HG03139 (cell line): ENCODE data around the gene SH2B2.

Experiments
- ATAC-seq: cut with Tn5 transposase; IDR thresholded peaks from one replicate; pipeline ENCODE4 v1.9.1; 2021; ENCODE audit not compliant: unreplicated experiment

The SH2B2 gene

DNA sequence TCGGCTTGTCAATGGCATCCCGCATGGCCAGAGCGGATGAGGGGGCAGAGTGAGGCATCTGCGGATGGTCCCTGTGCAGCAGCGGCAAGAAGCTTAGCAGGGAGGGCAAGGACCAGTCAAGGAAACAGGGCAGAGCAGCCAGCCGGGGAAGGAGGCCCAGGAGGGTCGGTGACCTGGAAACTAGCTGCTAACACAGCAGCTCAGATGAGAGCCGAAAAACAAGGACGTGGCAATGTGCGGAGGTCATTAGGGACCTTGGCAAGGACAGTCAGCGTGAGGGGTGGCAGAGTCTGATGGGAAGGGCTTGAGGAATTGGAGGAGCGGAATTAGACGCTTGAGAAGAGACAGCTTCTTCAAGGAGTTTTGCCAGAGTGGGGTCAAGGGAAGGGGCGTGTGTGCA is 20.1 kb upstream of the SH2B2 start:
- no peak for ATAC-seq

DNA sequence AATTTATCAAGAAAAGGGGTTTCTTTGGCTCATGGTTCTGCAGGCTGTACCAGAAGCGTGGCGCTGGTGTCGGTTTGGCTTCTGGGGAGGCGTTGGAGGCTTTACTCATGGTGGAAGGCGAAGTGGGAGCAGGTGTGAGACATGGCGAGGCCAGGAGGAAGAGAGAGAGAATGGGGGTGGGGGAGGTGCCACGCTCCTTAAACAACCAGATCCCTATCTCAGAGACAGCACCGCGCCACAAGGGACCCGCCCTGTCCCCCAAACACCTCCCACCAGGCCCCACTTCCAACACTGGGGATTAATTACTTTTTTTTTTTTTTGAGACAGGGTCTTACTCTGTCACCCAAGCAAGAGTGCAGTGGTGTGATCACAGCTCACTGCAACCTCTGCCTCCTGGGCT is 18.0 kb upstream of the SH2B2 start:
- no peak for ATAC-seq

DNA sequence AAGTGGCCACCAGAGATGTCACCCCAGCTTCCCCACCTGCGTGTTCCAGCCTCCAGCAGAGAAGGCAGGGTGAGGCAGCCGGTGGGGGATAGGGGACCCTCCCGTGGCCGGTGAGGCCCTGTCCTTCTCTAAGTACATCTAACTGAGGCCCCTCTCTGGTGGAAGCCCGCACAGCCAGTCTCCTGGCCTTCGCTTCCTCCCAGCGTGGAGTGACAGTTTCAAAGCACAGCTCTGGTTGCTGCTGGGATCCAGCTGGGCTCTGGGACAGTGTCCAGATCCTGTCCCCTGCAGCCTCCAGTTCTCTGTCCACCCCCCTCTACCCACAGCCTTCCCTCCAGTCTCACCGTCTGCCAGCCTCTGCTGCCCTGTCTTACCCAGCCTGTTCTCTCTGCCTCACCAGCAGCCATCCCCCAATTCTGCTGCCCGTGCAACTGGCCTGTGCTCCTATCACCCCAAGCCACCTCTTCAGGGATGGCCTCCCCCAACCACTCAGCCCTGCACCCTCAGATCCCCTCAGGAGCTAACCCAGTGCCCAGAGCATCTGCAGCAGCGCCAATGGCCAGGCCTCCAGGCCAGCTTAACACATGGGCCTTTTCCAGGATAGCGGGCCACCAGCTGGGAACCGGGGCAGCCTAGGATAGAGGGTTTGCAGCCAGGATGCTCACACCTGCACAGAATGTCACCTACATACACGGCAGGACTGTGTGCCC is 16.3 kb upstream of the SH2B2 start:
- no peak for ATAC-seq

DNA sequence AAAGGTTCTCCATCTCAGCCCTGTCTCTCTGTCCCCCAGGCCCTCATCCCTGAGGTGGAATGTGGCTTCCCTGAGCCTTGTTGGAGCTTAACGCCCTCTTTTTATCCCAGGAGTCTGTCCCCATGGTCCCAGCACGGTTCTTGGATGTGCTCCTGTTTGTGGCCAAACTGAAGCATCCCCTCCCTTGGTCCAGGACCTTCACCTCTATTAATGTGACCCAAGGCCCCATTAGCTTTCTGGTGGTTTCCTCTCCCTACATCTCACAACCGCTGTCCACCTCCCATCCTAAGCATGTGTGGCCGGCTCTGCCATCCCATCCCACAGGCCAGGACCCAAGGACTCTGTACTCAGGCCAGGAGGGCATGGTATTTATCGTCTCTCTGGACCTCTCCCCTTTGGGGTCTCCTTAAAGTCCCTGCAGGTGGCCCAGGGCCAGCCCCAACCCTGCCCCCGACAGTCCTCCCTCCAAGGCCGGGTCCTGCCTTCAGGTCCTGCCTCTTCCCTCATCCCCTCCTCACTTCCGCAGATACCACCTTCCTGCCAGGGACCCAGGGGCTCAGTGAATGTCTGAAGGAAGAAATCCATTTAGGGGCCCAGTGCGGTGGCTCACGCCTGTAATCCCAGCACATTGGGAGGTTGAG is 15.4 kb upstream of the SH2B2 start:
- ATAC-seq = no peak

DNA sequence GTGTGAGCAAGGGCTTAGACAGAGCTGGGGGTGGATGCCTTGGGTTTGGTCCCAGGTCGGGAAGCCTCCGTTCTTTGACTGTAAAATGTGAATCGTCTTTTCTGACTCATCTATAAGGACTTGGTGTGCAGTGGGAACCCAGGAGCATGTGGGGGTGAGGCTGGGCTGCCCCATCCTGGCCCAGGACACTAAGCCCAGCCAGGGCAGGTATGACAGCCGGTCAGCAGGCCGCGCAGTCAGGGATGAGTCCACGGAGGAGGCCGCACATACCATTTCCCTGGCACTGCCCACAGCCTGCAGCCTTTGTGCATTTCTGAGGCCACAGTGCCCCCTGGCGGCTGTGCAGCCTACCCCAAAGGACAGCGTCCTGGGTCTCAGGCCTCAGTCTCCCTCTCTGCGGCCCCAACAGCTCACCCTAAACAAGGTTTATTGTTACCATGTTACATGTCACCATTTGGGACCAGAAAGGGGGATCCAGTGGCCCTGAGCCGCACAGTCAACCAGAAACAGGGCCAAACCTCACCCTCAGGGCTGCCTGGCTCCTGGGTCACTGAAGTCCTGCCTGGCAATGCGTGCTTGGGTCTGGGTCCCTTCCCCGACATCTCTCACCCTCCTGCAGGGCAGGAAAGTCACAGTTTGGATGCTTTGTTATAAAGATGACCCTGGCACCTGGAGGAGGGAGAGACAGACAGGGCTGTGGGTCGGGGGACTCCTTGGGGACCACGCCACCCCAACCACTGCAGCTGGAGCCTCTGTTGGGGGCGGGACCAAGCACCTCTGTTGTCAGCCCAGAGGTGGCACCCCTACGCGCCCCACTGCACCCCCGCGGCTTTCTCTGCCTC is 14.4 kb upstream of the SH2B2 start:
- no peak for ATAC-seq

DNA sequence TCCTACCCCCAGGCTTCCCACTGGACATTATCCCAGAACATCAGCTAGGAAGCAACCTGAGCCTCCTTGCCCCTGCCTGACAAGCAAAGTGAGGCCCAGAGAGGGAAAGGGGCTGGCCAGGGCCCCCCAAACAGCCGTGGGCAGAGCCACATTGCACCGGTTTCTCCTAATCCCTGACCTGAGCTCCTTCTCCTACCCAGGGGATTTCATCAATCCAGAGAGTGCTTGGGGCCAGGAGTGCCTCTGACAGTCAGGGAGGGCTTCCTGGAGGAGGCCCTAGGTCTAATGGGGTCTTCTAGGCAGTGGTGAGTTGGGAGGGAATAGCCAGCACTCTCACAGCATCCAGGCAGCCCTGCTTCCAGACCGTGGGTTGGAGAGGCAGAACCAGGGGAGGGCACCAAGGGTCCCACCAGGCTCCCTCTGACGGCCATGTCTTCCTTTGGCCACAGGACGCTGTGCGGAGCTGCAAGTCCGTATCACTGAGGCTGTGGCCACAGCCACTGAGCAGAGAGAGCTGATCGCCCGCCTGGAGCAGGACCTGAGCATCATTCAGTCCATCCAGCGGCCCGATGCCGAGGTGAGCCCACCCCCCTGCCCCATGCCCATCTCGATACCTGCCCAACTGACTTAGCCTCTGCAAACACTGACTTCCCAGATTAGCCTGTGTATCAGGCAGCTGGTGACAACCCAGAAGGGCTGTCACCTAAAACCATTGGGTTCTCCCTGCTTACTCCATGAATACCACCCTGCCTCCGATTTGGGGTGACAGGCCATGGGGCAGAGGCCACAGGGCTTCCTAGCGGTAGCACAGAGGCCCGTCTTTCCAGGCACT is 13.5 kb upstream of the SH2B2 start:
- no peak for ATAC-seq

DNA sequence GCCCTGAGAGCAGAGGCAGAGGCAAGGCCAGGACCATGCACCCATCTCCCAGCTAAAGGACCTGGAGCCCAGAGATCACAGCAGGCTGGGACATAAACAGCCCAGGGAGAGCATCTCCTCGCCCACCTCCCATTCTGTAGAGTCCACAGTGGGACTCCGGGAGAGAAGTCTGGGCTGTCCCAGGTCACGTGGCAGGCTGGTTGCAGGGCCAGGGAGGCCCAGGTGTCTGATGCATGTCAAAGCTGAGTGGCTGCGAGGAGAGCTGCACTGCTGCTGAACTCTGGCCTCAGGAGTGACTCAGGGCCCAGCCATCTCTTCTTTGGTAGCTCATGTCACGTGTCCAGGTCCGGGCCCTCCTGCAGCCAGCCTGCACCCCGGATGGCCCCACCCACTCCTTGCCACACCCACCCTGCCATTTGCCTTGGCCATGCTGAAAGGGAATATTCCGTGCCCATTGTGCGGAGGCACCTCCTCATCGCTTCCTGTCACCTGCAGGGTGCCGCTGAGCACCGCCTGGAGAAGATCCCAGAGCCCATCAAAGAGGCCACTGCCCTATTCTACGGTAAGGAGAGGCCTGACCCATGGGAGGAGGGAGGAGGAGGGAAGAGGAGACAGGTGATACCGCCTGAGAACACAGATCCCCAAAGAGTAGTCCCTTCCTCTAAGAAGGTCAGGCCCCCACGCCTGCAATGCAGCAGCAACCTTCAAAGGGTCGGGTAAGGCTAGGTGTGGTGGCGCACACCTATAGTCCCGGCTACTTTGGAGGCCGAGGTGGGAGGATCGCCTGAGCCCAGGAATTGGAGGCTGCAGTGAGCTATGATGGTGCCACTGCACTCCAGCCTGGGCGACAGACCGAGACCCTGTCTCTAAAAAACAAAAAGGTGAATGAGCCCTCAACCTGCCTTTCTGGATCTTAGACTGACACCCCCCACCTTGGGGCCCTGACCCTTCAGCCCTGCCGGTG is 12.6 kb upstream of the SH2B2 start:
- ATAC-seq = no peak

DNA sequence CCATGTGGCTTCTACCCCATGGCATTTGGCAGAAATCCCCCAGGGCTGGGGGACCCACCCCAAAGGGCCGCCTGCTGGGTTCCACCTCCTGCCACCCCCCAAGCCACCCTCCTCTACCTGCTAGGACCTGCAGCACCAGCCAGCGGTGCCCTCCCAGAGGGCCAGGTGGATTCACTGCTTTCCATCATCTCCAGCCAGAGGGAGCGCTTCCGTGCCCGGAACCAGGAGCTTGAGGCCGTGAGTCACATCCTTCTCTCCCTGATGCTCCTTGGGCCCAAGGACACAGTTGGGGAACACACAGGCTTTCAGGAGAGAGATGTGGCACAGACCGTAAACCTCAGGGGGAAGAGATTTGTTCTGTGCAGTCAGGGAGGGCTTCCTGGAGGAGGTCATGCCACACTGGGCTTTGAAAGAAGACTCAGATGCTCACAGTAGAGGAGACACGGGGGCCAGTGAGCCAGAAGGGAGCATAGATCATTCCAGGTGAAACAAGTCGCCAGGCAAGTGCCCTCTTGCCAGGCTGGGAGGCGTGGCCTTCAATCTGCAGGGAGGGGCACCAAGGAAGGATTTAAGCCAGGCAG is 11.5 kb upstream of the SH2B2 start:
- no peak for ATAC-seq

DNA sequence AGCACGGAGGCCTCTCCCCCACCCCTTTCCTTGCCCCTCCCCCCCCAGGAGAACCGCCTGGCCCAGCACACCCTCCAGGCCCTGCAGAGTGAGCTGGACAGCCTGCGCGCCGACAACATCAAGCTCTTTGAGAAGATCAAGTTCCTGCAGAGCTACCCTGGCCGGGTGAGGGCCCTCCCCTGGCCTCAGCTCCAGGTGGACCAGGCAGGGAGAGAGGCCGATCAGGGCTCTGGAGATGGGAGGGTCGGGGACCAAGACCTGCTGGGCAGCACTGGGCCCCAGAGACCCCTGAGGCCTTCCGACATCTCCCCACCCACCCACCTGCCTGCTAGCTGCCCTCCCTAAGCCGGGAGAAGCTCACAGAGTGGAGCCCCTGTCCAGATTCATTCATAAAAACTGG is 8.8 kb upstream of the SH2B2 start:
- ATAC-seq = no peak

DNA sequence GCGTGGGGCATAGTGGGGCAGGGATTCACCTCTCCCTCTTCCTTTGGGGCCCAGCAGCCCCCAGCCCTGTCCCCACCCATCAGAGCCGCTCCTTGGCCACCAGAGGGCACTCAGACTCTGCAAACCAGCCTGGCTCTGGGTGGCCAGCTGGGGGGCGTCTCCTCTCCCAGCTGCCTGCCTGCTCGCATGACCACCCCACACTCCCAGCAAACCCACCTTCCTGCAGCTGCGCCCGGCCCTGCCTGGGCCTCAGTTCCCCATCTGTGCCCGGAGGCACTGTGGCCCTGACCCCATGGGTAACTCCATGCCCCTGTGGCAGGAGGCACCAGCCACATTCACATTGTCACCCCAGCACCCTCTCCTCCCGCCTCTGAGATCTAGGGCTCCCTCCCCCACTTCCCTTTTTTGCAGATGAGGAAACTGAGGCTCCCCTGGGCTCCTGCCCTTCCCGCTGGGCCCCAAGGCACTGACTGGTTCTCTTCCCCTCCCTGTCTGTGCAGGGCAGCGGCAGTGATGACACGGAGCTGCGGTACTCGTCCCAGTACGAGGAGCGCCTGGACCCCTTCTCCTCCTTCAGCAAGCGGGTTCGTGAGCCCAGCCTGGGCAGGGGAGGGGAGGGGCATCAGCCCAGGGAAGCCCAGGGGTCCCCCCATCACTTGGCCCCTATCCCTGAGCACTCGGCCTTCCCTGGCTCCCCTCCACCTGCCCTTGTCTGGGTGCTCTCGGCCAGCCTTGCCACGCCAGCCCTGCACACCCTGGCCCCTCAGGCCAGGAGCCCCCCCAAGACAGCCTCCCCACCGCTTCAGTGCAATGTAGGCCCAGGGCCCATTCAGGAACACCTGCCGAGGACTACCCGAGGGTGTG is 6.9 kb upstream of the SH2B2 start:
- ATAC-seq = no peak

DNA sequence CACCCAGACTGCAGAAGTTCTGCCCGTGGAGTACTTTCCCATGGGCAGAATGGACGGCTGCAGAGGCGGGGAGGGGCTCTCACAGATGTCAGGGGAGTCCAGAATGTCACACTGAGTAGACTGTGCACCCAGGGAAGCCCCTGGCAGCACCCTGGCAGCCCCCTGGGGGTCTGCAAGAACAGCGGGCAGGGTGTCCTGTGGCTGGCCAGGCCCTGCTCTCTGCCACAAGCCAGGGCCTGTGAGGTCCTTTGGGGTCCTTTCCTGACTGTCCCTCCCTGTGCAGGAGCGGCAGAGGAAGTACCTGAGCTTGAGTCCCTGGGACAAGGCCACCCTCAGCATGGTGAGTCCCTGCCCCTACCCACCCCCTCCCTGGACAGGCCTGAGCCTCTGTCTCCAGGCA is 6.1 kb upstream of the SH2B2 start:
- no peak for ATAC-seq

DNA sequence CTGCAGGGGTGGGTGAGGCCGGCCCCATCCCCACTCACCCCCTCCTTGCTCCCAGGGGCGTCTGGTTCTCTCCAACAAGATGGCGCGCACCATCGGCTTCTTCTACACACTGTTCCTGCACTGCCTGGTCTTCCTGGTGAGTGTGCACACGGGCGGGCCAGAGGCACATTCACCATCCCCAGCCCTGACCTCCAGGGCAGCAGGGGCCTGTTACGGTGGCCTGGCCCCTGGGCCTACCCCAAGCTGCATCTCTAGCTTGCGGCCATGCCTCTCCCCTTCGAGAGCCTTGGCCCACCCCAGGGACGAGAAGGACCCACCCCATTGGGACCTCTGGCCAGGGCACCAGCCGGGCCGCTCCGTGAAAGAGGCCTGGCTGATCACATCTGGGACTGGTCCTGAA is 4.9 kb upstream of the SH2B2 start:
- no peak for ATAC-seq

DNA sequence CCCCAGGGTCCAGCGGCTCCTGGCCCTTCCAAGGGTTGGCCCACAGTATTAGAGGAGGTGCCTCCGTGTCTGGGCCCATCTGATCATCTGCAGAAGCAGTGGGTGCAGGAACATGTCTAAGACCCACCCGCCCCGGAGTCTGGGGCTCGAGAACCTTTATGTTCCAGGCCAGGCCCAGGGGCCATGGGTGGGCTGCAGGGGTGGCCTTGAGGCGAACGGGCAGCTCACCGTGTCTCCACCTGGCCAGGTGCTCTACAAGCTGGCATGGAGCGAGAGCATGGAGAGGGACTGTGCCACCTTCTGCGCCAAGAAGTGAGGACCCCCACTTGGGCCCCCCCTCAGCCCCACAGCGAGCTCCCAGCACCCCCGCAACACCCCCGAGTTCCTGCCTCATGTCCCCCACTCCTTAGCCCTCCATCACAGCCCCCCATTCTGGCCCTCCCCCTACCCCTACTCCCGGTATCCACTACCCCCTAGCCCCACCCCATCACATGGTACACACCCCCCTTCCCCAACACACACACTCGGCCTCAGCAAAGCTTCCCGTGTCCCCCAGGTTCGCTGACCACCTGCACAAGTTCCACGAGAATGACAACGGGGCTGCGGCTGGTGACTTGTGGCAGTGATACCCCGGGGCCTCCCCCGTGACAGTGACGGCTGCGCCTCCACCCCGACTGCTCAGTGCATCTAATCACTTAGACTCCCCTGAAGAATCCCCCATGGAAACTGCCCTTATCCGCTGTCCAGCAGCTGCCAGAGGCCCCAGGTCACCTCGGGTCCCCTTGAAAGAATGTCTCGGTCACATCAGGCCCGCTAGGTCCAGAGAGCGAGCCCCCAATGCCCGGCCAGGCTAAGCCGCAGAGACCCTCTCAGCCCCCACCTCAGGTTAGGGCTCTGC is 4.0 kb upstream of the SH2B2 start:
- no peak for ATAC-seq

DNA sequence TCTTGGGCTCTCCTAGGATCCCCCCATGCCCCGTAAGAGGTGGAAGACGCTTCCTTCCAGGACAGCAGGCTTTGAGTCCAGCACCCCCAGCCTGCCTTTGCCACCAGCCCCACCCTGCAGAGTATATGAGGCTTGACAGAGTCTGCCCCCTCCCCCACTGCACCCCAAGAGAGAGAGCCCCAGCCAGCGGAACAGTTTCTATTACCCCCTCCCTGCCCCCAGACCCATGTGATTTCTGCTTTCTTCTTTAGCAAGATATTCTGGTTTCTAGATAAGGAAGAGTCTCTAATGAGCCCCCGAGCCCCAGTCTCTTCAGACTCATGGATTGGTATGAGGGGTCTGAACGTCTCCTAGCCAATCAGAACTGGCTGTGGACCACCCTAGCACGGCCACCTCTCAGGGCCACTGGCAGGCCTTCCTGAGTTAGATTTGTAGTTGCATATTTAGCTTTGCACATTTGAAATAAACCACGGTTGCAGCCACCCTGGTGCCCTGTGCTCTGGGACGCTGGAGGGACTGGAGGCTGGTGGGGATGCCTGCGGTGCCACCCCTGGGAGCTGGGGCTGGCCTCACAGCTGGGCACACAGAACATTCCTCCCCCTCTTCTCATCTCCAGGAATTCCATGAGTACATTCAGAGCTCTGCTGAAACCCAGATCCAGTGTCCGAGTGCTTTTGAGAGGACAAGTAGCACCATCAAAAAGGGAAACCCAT is 3.0 kb upstream of the SH2B2 start:
- ATAC-seq = no peak

DNA sequence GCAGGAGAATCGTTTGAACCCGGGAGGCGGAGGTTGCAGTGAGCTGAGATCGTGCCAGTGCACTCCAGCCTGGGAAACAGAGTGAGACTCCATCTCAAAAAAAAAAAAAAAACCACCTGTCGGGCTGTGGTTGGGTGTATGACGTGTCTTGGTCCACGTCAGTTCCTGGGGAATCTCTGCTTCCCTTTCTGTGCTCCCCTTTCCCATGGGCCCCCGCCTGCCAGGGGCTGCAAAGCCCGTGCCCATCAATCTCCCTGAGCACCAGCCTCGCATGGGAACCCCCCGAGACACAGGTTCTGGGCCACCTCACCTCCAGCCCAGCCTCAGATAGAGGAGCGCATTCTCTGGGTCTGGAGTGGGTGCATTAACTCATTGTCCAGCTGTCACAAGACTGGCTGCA is 2.3 kb upstream of the SH2B2 start:
- no peak for ATAC-seq

DNA sequence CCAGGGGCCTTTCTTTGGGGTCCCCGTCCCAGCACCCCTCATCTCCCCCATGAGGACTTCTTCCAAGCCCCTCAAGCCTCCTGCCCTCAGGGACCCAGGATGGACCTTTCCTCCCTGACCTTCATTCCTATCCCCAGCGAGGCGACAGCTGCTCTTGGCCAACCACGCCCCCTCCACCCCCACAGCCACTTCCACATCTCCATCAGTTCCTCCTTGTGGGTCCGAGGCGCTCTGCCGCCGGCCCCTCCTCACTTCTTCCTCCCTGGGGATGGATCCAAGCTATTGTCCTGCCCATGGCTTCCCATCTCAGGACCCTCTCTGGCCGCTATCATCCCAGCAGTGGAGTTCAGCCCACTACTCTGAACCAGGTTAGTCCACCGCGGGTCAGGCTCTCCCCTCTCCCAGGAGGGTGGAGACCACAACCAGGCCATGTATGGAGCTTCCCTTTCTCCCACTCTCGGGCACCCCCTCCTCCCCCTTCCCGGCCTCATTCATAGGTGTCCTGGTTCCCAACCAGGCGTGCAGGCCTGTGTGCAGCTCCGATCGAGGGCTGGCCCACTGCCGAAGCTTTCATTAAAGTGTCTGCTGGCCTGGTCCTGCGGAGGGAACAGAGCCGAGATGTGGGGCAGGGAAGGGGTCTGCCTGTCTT is 1.7 kb upstream of the SH2B2 start:
- ATAC-seq = no peak
